ENCODE measurements around the gene DCC.

The DCC gene

DNA sequence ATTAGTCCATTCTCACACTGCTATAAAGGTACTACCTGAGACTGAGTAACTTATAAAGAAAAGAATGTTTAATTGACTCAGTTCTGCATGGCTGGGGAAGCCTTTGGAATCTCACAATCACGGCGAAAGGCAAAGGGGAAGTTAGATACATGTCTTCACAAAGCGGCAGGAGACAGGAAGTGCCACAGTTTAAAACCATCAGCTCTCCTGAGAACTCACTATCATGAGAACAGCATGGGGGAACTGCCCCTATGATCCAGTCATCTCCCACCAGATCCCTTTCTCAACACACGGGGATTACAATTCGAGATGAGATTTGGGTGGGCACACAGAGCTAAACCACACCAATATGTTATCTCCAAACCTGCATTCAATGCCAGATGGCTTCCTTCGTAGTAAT, 716.1 kb downstream of the DCC start:
- Histone ChIP-seq H3K36me3 (ENCODE audit: insufficient read depth, low read length) (no peaks in the 10 kb centered on the region), H3K27ac (ENCODE audit: low read depth, low read length) (no peak overlapping the region), H3K4me1 (ENCODE audit: insufficient read depth, low read length) (no peaks in the 10 kb centered on the region), H3K4me3 (ENCODE audit: low read length) (no peak overlapping the region), H3K9ac (ENCODE audit: low read depth, low read length) (no peak overlapping the region), H3K27me3 (ENCODE audit: insufficient read depth, low read length) (no peaks in the 10 kb centered on the region), H3K9me3 (ENCODE audit: insufficient read depth, low read depth, low read length) (no peaks in the 10 kb centered on the region)
- 82% methylated on average over 5 of the region's 6 CpGs for WGBS

DNA sequence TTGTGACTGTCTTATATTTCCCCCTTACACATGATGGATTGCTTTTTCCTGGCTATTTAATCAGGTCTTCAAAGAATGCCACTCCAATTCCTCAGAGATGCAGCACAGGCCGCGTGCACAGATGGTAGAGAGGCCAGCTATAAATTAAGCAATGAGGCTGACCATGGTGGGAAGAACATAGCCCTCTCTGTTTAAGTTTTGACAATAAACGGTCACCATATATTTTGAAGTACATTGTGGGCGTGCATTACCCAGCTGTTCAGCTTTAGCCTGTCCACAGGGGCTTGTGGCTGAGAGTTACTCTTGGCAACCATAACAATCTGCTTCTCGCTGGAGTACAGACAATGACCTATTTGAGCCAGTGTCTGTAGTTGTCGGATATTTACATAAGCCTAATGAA, 730.8 kb downstream of the DCC start:
- Histone ChIP-seq H3K4me1 (ENCODE audit: insufficient read depth, low read length) (no peaks in the 10 kb centered on the region), H3K27ac (ENCODE audit: low read depth, low read length) (no peak overlapping the region), H3K9ac (ENCODE audit: low read depth, low read length) (no peak overlapping the region), H3K4me3 (ENCODE audit: low read length) (no peak overlapping the region), H3K36me3 (ENCODE audit: insufficient read depth, low read length) (no peaks in the 10 kb centered on the region), H3K27me3 (ENCODE audit: insufficient read depth, low read length) (no peaks in the 10 kb centered on the region), H3K9me3 (ENCODE audit: insufficient read depth, low read depth, low read length) (no peaks in the 10 kb centered on the region)
- WGBS = 95% methylated on average over 5 of the region's 6 CpGs

DNA sequence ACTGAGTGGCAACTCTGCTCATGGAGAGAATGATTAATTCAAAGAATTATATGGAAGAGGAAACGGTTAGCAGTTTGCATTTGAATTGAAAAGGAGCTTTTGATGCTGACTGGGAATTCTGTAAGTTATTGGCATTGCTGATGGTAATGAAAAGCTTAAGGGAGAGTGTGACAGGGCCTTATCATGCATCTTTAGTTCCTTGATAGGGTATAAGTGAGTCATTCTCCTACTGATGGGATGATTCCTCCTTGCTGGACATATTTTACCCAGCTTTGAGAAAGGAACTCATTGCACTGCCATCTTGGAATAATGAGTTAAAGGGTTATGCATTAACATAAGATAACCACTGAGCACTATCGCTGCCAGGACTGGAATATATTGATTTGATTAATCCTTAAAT, 740.7 kb downstream of the DCC start:
- 74% methylated on average over 1 of the region's 2 CpGs for WGBS
- no peak overlapping the region for H3K4me3 ChIP-seq (ENCODE audit: low read length)
- no peaks in the 10 kb centered on the region for H3K9me3 ChIP-seq (ENCODE audit: insufficient read depth, low read depth, low read length)
- no peaks in the 10 kb centered on the region for H3K36me3 ChIP-seq (ENCODE audit: insufficient read depth, low read length)
- no peak overlapping the region for H3K27ac ChIP-seq (ENCODE audit: low read depth, low read length)
- H3K9ac ChIP-seq (ENCODE audit: low read depth, low read length) = no peak overlapping the region
- no peaks in the 10 kb centered on the region for H3K27me3 ChIP-seq (ENCODE audit: insufficient read depth, low read length)
- H3K4me1 ChIP-seq (ENCODE audit: insufficient read depth, low read length) = no peaks in the 10 kb centered on the region

DNA sequence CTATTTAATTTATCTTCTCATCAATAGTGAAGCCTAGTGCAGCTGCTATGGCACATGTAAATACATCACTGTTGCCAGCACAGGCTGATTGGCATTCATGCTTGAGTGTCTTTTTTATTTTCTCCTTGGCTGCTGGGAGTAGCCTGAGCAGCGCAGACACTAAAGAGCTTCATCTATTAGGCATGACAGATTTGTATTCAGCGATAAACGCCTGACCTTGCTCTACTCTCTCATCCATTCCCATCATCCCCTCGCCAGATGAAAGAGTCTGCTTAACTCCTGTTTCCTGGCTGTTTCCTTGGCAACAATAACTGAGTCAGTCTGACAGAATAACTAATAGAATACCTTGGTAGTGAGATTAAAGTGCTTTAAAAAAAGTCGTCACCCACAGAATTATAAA, 753.6 kb downstream of the DCC start:
- Histone ChIP-seq H3K27me3 (ENCODE audit: insufficient read depth, low read length) (no peaks in the 10 kb centered on the region), H3K36me3 (ENCODE audit: insufficient read depth, low read length) (no peaks in the 10 kb centered on the region), H3K4me1 (ENCODE audit: insufficient read depth, low read length) (no peaks in the 10 kb centered on the region), H3K9me3 (ENCODE audit: insufficient read depth, low read depth, low read length) (no peaks in the 10 kb centered on the region), H3K27ac (ENCODE audit: low read depth, low read length) (no peak overlapping the region), H3K9ac (ENCODE audit: low read depth, low read length) (no peak overlapping the region), H3K4me3 (ENCODE audit: low read length) (no peak overlapping the region)
- WGBS = 95% methylated on average over 4 of the region's 5 CpGs

DNA sequence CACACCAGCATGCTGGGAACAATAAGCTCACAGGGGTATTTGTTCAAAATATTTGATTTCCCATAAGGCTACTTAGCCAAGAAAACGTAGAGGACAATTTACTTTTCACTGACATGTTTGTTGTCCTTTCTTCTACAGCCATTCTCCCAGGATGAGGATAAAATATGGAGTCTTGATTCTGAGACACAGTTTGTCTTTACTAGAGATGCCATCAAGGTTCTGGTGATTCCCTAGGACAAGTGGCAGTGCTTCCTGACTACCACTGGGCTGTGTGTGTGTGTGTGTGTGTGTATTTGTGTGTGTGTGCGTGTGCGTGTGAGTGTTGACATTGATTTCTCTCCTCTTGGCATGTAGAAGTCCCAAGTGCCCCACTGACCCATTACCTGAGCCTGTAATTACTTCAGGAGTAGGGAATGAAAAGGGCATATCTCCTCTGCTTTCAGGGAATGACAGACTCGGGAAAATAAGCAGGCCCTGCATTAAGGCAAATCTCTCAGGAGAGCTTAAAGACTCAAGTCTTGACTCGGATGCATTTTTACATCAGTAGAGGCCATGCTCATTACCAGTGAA, 761.6 kb downstream of the DCC start:
- H3K27me3 ChIP-seq (ENCODE audit: insufficient read depth, low read length) = no peaks in the 10 kb centered on the region
- WGBS = 87% methylated on average over 5 of the region's 5 CpGs
- no peak overlapping the region for H3K4me3 ChIP-seq (ENCODE audit: low read length)

DNA sequence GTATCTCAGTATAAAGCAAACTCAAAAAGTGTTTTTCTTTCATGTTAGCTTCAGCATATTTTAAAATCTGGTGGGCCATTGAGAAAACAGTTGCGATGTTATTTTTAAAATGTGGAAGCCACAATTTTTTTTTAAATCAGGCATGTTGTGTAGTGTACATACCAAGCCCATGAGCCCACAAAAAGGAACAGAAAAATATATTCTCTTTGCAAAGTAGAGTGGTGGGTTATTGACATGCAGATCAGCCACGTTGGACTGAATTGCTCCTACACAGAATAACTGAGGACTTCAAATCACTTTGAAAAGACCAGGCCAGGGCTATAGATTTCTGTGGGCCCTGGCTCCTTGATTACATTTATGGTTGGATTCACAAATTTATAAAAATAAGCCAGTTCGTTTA, 774.4 kb downstream of the DCC start:
- H3K9me3 ChIP-seq (ENCODE audit: insufficient read depth, low read depth, low read length) = peaks cover 9% of the 10 kb centered on the region
- H3K36me3 ChIP-seq (ENCODE audit: insufficient read depth, low read length) = no peaks in the 10 kb centered on the region
- no peaks in the 10 kb centered on the region for H3K27me3 ChIP-seq (ENCODE audit: insufficient read depth, low read length)
- no peak overlapping the region for H3K27ac ChIP-seq (ENCODE audit: low read depth, low read length)
- H3K4me1 ChIP-seq (ENCODE audit: insufficient read depth, low read length) = 0 out of 2 replicates have a peak, but pooled peaks cover 5% of the 10 kb centered on the region
- no peak overlapping the region for H3K9ac ChIP-seq (ENCODE audit: low read depth, low read length)
- WGBS = 69% methylated on average over 3 of the region's 3 CpGs
- H3K4me3 ChIP-seq (ENCODE audit: low read length) = no peak overlapping the region

More for the DNA sequence above, 761.6 kb downstream of the DCC start:
- H3K9ac ChIP-seq (ENCODE audit: low read depth, low read length) = no peak overlapping the region
- H3K36me3 ChIP-seq (ENCODE audit: insufficient read depth, low read length) = no peaks in the 10 kb centered on the region
- H3K27ac ChIP-seq (ENCODE audit: low read depth, low read length) = no peak overlapping the region
- no peaks in the 10 kb centered on the region for H3K4me1 ChIP-seq (ENCODE audit: insufficient read depth, low read length)
- no peaks in the 10 kb centered on the region; the same call in 1 of the 2 replicates for H3K9me3 ChIP-seq (ENCODE audit: insufficient read depth, low read depth, low read length)

DNA sequence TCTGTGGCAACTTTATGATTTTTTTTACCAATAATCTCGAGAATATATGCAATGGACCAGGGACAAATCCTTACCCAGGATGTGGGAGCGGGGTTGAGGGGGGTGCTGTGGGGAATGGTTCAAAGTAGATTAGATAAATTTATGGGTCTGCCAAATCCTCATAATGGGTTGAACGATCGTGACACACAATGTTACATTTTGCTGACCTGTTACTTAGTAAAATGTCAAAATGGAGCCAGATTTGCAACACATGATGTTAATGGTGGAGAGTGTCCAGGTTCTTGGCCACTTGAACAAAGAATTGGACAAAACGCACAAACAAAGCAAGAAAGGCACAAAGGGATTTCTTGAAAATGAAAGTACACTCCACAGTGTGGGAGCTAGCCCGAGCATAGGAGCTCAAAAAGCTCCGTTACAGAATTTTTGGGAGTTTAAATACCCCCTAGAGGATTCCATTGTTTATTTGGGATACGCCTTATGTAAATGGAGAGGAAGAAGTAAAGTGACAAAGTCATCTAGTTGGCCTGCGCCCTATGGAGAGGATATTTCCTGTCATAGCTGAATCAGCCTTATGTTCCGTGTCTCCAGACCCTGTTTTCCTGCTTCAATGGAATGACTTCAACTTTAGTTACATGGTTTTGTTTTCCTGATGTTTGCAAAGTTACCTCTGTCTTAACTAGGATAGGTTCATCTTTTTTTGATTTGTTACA, 776.0 kb downstream of the DCC start:
- Histone ChIP-seq H3K4me3 (ENCODE audit: low read length) (no peak overlapping the region), H3K9me3 (ENCODE audit: insufficient read depth, low read depth, low read length) (no peaks in the 10 kb centered on the region), H3K27ac (ENCODE audit: low read depth, low read length) (no peak overlapping the region; the same call in 1 of the 2 replicates), H3K9ac (ENCODE audit: low read depth, low read length) (no peak overlapping the region), H3K27me3 (ENCODE audit: insufficient read depth, low read length) (no peaks in the 10 kb centered on the region), H3K36me3 (ENCODE audit: insufficient read depth, low read length) (no peaks in the 10 kb centered on the region), H3K4me1 (ENCODE audit: insufficient read depth, low read length) (0 out of 2 replicates have a peak, but pooled peaks cover 5% of the 10 kb centered on the region)
- WGBS = 86% methylated on average over 10 of the region's 10 CpGs

DNA sequence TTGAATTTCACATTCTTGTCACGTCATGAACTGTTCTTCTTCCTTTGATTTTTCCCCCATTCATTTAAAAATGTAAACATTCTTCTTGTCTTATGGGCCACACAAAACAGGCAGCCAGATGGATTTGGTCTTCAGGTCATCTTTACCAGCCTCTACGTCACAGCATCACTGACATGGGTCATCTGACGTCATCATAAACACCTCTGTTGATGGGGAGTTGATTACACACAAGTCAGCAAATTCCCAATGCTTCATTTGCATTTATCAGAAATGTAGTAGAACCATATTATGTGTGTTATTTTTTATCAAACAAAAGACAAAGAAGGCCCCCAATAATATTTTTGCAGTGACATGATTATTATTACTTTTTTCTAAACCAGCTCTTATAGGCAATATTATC, 777.9 kb downstream of the DCC start:
- Histone ChIP-seq H3K4me1 (ENCODE audit: insufficient read depth, low read length) (0 out of 2 replicates have a peak, but pooled peaks cover 5% of the 10 kb centered on the region), H3K27me3 (ENCODE audit: insufficient read depth, low read length) (no peaks in the 10 kb centered on the region), H3K27ac (ENCODE audit: low read depth, low read length) (no peak overlapping the region), H3K36me3 (ENCODE audit: insufficient read depth, low read length) (no peaks in the 10 kb centered on the region), H3K9ac (ENCODE audit: low read depth, low read length) (no peak overlapping the region), H3K9me3 (ENCODE audit: insufficient read depth, low read depth, low read length) (no peaks in the 10 kb centered on the region), H3K4me3 (ENCODE audit: low read length) (no peak overlapping the region)
- WGBS = 97% methylated on average over 3 of the region's 3 CpGs

DNA sequence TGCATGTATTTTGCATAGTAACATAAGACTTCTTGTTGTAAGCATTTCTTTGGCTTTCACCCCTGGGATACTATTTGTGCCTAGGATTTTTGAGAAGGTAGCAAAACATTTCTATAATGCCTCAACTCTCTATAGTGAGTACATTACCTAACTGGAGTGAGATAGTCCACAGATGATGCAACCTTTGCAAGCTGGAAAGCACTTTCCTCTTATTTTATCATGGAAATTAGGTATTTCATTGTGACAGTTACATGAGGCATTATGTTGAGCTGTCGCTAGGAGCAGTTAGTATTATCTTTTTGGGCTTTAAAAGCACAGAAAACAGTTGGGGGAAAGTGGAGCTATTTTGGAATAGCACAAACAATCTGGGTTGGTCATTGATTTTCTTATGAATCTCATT, 786.2 kb downstream of the DCC start:
- 79% methylated on average over 1 of the region's 1 CpG for WGBS
- H3K36me3 ChIP-seq (ENCODE audit: insufficient read depth, low read length) = no peaks in the 10 kb centered on the region
- H3K9me3 ChIP-seq (ENCODE audit: insufficient read depth, low read depth, low read length) = no peaks in the 10 kb centered on the region
- no peaks in the 10 kb centered on the region for H3K27me3 ChIP-seq (ENCODE audit: insufficient read depth, low read length)
- no peaks in the 10 kb centered on the region; the same call in 1 of the 2 replicates for H3K4me1 ChIP-seq (ENCODE audit: insufficient read depth, low read length)
- H3K4me3 ChIP-seq (ENCODE audit: low read length) = no peak overlapping the region
- no peak overlapping the region for H3K9ac ChIP-seq (ENCODE audit: low read depth, low read length)
- H3K27ac ChIP-seq (ENCODE audit: low read depth, low read length) = no peak overlapping the region

DNA sequence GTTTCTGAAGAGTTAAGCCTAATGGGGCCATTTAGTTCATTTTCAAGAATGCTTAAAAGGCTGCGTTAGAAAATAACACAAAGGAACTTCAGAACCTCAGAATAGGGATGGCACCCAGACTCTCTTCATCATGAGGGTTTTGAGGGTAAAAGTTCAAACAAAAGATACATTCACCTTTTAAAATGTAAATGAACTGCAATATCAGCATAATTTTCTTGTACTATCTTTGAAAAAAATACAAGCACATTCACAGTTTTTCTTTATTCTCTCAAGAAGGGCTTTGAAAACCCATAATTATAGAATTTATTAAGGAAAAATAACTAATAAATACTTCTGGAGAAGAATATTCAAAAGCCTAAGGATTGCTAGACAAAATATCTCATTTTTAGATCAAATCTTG, 791.0 kb downstream of the DCC start:
- WGBS = 95% methylated on average over 1 of the region's 1 CpG
- H3K9ac ChIP-seq (ENCODE audit: low read depth, low read length) = no peak overlapping the region
- no peaks in the 10 kb centered on the region for H3K9me3 ChIP-seq (ENCODE audit: insufficient read depth, low read depth, low read length)
- H3K4me1 ChIP-seq (ENCODE audit: insufficient read depth, low read length) = no peaks in the 10 kb centered on the region; the same call in 1 of the 2 replicates
- H3K27ac ChIP-seq (ENCODE audit: low read depth, low read length) = no peak overlapping the region
- no peaks in the 10 kb centered on the region for H3K27me3 ChIP-seq (ENCODE audit: insufficient read depth, low read length)
- no peak overlapping the region for H3K4me3 ChIP-seq (ENCODE audit: low read length)
- no peaks in the 10 kb centered on the region for H3K36me3 ChIP-seq (ENCODE audit: insufficient read depth, low read length)

DNA sequence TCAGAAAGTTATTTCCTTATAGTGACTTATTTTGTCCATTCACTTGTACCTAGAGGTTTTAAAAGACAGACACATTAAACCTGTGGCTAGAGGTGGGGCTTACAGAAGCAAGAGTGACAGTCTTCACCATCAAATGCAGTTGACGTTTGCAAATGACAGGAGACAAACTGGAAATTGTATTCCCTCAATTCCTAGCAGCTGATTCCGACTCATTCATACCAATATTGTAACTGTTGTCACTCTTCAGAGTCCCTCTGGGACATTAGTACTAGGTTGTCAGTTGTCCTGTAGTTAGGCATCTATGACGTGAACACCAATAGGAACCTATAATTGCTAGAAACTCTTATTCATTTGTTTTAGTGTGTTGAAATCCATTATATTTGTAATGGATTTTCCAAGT, 794.7 kb downstream of the DCC start:
- H3K36me3 ChIP-seq (ENCODE audit: insufficient read depth, low read length) = no peaks in the 10 kb centered on the region
- H3K9me3 ChIP-seq (ENCODE audit: insufficient read depth, low read depth, low read length) = no peaks in the 10 kb centered on the region
- 95% methylated on average over 3 of the region's 3 CpGs for WGBS
- H3K9ac ChIP-seq (ENCODE audit: low read depth, low read length) = no peak overlapping the region
- H3K27me3 ChIP-seq (ENCODE audit: insufficient read depth, low read length) = no peaks in the 10 kb centered on the region
- no peak overlapping the region for H3K27ac ChIP-seq (ENCODE audit: low read depth, low read length)
- no peak overlapping the region for H3K4me3 ChIP-seq (ENCODE audit: low read length)
- 0 out of 2 replicates have a peak, but pooled peaks cover 3% of the 10 kb centered on the region for H3K4me1 ChIP-seq (ENCODE audit: insufficient read depth, low read length)

All from HUES64 (cell line).